Mucosa of descending colon (tissue), 3 donors: ENCODE measurements around the gene RAD50. TPM values are rescaled to one million over a fixed set of nuclear protein-coding genes. Genes with fewer than 3 reads are reported as not detected.

Experiments used
- ATAC-seq: fragments of 200-7000 bp; cut with Tn5 transposase; one replicate; pipeline ENCODE4 v1.9.1; 2020; ENCODE audit warnings: mild to moderate bottlenecking, moderate library complexity
- DNase-seq, 3 donors: peaks; one replicate each; pipeline ENCODE4 v3.0.0-alpha.2; 2020
- H3K36me3 ChIP-seq: fragments of 200-600 bp; one replicate; pipeline ENCODE4 v1.8.0; 2021; ENCODE audit warnings: low read depth, mild to moderate bottlenecking
- H3K4me1 ChIP-seq: fragments of 200-600 bp; one replicate; pipeline ENCODE4 v1.8.0; 2021; ENCODE audit warnings: low read depth, mild to moderate bottlenecking
- H3K4me3 ChIP-seq: fragments of 200-600 bp; one replicate; pipeline ENCODE4 v1.8.0; 2021; ENCODE audit warnings: mild to moderate bottlenecking
- H3K9me3 ChIP-seq: fragments of 200-600 bp; one replicate; pipeline ENCODE4 v1.8.0; 2021; ENCODE audit warnings: mild to moderate bottlenecking
- CTCF ChIP-seq: fragments of 200-600 bp; IDR thresholded peaks from one replicate; pipeline ENCODE4 v1.8.0; 2022; ENCODE audit warnings: antibody characterized with exemption, mild to moderate bottlenecking
- intact Hi-C, 2 donors: fragments of 100-400 bp; cut with DNase I in 1 of 2; cut with micrococcal nuclease in 1 of 2; formaldehyde crosslinking; loops; one replicate each; pipeline versions ENCODE4 v1.11.0 to v1.11.1; 2022; cut with DNase I, micrococcal nuclease
- total RNA-seq, 3 donors: library from RNA; stranded (reverse); fragmentation: NEBNext Ultra II Directional in 2 of 3; extraction: Animal tissue kit (Norgen Biotek cat#: 25700) in 2 of 3; gene quantifications; one replicate each; pipeline versions ENCODE4 v1.2.1 to v1.2.4, GENCODE V29; 2021 to 2023
- donor health status: DM: no; HTN: no; CAD: no; lungs with moderate emphysema.
- donor health status: DM: no; HTN: no; CAD: no.
- donor health status: DM: no; HTN: yes; CAD: no.

Gene RAD50
- total RNA-seq, 3 donors from 2014 or later: 35.3 to 43.8 (median 36.1) TPM

- H3K9me3 ChIP-seq: no peaks in the 10 kb centered on the region
- no peaks in the 10 kb centered on the region for H3K36me3 ChIP-seq
- no peak for DNase-seq
- intact Hi-C loops: no loop called here
- H3K4me1 ChIP-seq: no peaks in the 10 kb centered on the region
- H3K4me3 ChIP-seq: no peak overlapping the region
- no peak for TF ChIP-seq CTCF
- ATAC-seq: no peak
Observed at GRCh38 chr5:132589467-132589866, 32.7 kb downstream of the RAD50 start.

DNA sequence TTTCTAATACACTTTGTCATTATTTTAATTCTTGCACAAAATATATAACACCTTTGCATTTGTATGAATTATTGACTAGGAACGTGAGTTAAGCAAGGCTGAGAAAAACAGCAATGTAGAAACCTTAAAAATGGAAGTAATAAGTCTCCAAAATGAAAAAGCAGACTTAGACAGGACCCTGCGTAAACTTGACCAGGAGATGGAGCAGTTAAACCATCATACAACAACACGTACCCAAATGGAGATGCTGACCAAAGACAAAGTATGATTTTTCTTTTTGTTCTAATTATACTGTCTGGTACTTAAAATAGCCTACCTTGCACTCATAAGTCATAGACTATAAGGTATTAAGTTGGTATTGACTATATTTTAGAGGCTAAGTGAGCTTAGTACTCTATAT lies 34.4 kb downstream of the RAD50 start:
- Histone ChIP-seq H3K36me3 (no peaks in the 10 kb centered on the region), H3K4me3 (no peak overlapping the region), H3K9me3 (no peaks in the 10 kb centered on the region), H3K4me1 (no peaks in the 10 kb centered on the region)
- TF ChIP-seq CTCF: no peak
- no peak for DNase-seq
- ATAC-seq: no peak
- intact Hi-C loops: no loop called here

DNA sequence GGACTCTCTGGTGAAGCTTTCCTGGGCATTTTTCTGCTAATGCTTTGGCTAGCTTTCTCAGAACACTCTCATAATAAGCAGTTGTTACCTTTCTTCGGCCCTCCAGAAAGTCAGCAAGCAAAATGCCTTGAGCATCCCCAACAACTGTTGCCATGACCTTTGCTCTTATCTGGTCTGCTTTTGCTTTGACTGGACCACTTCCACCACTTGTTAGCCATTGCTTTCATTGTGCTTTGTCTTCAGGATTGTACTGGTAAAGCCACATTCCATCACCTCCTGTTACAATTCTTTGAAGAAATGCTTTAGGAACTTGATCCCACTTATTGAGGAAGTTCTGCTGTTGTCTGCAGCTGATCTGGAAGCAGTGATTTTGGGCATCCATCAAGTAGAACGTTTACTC lies 35.7 kb downstream of the RAD50 start:
- H3K36me3 ChIP-seq: no peaks in the 10 kb centered on the region
- ATAC-seq: no peak

DNA sequence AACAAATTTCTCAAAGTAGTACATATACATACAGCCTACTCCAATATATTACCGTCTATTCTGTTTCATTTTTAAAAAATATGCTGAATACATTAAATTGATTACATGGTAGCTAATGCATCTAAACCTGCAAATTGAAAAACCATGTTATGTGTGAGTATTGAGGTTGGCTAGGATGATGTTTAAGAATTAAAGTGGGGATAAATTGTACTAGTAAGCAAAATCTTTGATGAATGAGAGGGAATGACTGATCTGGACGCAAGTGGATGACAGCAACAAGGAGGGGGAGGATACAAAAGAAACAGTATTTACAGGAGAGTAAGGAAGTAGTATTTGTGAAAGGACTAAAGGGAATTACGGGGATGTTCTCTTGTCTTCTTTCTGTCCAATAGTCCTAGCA lies 37.4 kb downstream of the RAD50 start:
- no peaks in the 10 kb centered on the region for H3K4me1 ChIP-seq
- TF ChIP-seq CTCF: no peak
- no peak for ATAC-seq
- DNase-seq: no peak
- H3K4me3 ChIP-seq: no peak overlapping the region
- H3K9me3 ChIP-seq: no peaks in the 10 kb centered on the region
- H3K36me3 ChIP-seq: no peaks in the 10 kb centered on the region
- intact Hi-C loops: no loop called here

More for the DNA sequence above, 35.7 kb downstream of the RAD50 start:
- intact Hi-C loops: no loop called here
- Histone ChIP-seq H3K4me1 (no peaks in the 10 kb centered on the region), H3K9me3 (no peaks in the 10 kb centered on the region), H3K4me3 (no peak overlapping the region)
- no peak for DNase-seq
- TF ChIP-seq CTCF: no peak

- Histone ChIP-seq H3K36me3 (no peaks in the 10 kb centered on the region), H3K9me3 (no peaks in the 10 kb centered on the region), H3K4me1 (no peaks in the 10 kb centered on the region), H3K4me3 (no peak overlapping the region)
- intact Hi-C loops: no loop called here
- no peak for TF ChIP-seq CTCF
- ATAC-seq: no peak
- no peak for DNase-seq
Observed at GRCh38 chr5:132595624-132596023, 38.8 kb downstream of the RAD50 start.

DNA sequence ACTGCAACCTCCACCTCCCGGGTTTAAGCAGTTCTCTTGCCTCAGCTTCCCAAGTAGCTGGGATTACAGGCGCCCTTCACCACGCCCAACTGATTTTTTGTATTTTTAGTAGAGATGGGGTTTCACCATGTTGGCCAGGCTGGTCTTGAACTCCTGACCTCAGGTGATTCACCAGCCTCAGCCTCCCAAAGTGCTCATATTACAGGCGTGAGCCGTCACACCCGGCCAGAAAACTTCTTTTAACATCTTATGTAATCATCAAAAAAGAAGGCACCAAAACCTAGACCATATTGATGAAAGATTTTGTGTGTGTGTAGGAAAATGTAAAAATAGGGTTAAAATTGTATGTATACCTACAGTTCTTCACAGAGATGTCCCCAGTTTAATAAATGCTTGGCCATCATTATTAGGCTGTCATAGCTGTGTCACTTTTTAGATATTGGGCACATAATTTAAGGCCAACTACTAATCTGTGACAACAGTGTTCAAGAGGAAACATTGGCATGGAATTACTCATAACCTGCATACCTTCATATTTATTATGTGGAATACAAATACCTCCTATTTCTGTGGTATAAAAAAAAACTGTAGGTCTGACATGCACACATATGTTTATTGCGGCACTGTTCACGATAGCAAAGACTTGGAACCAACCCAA lies 44.4 kb downstream of the RAD50 start:
- peaks cover 3% of the 10 kb centered on the region for H3K36me3 ChIP-seq
- no peak for TF ChIP-seq CTCF
- no peak for DNase-seq
- no peak overlapping the region for H3K4me3 ChIP-seq
- no peaks in the 10 kb centered on the region for H3K4me1 ChIP-seq
- intact Hi-C loops: no loop called here
- no peaks in the 10 kb centered on the region for H3K9me3 ChIP-seq
- no peak for ATAC-seq
